Trophoblast cell (in vitro differentiated cells and primary cell): Measurements from ENCODE around the gene UBXN10.

Source experiments
- DNase-seq, 2 donors: peaks; one replicate each; pipeline ENCODE4 v3.0.0-alpha.2; 2016
- H2AFZ ChIP-seq: 2 replicates; pipeline ENCODE4 v1.6.1; 2013; ENCODE audit warnings: low read length, moderate library complexity, mild to moderate bottlenecking; ENCODE audit not compliant: insufficient read depth, poor library complexity
- H2AK5ac ChIP-seq: 2 replicates; pipeline ENCODE4 v1.6.1; 2013; ENCODE audit warnings: mild to moderate bottlenecking, low read length
- H2BK120ac ChIP-seq: 2 replicates; pipeline ENCODE4 v1.6.1; 2013; ENCODE audit warnings: low read length, mild to moderate bottlenecking, moderate library complexity; ENCODE audit not compliant: insufficient read depth, poor library complexity
- H2BK12ac ChIP-seq: 2 replicates; pipeline ENCODE4 v1.6.1; 2013; ENCODE audit warnings: mild to moderate bottlenecking, low read length, moderate library complexity
- H2BK5ac ChIP-seq: 2 replicates; pipeline ENCODE4 v1.6.1; 2013; ENCODE audit warnings: low read length, low read depth, moderate library complexity, mild to moderate bottlenecking; ENCODE audit not compliant: poor library complexity
- H3K14ac ChIP-seq: 2 replicates; pipeline ENCODE4 v1.6.1; 2013; ENCODE audit warnings: mild to moderate bottlenecking, low read length
- H3K18ac ChIP-seq: 2 replicates; pipeline ENCODE4 v1.6.1; 2013; ENCODE audit warnings: mild to moderate bottlenecking, low read length
- H3K23ac ChIP-seq: 2 replicates; pipeline ENCODE4 v1.6.1; 2013; ENCODE audit warnings: low read length
- H3K27ac ChIP-seq: 2 replicates; pipeline ENCODE4 v1.5.1; 2013; ENCODE audit warnings: low read depth, mild to moderate bottlenecking, inconsistent platforms, low read length, moderate library complexity
- H3K27me3 ChIP-seq: 2 replicates; pipeline ENCODE4 v1.6.1; 2013; ENCODE audit warnings: inconsistent platforms, mild to moderate bottlenecking, low read length, moderate library complexity; ENCODE audit not compliant: insufficient read depth
- H3K36me3 ChIP-seq, 2 experiments: 1 replicate in 1 of 2; 2 replicates in 1 of 2; pipeline ENCODE4 v1.6.1; 2013; ENCODE audit warnings: low read length in 2 of 2, mild to moderate bottlenecking in 2 of 2, moderate library complexity in 1 of 2; ENCODE audit not compliant: insufficient read depth in 2 of 2, control insufficient read depth in 1 of 2
- H3K4ac ChIP-seq: 2 replicates; pipeline ENCODE4 v1.6.1; 2013; ENCODE audit warnings: low read depth, mild to moderate bottlenecking, low read length, moderate library complexity
- H3K4me1 ChIP-seq, 2 experiments: 1 replicate in 1 of 2; 2 replicates in 1 of 2; pipeline ENCODE4 v1.6.1; 2013; ENCODE audit warnings: low read length in 2 of 2, mild to moderate bottlenecking in 2 of 2, moderate library complexity in 1 of 2; ENCODE audit not compliant: insufficient read depth in 2 of 2, control insufficient read depth in 1 of 2
- H3K4me2 ChIP-seq: 2 replicates; pipeline ENCODE4 v1.6.1; 2013; ENCODE audit warnings: inconsistent platforms, mild to moderate bottlenecking, low read length, moderate library complexity
- H3K4me3 ChIP-seq: 2 replicates; pipeline ENCODE4 v1.5.1; 2013; ENCODE audit warnings: mild to moderate bottlenecking, low read depth, low read length, inconsistent platforms
- H3K79me1 ChIP-seq: one replicate; pipeline ENCODE4 v1.6.1; 2013; ENCODE audit warnings: low read length
- H3K79me2 ChIP-seq: 2 replicates; pipeline ENCODE4 v1.6.1; 2013; ENCODE audit warnings: low read length, mild to moderate bottlenecking; ENCODE audit not compliant: control insufficient read depth, insufficient read depth, poor library complexity
- H3K9ac ChIP-seq: 2 replicates; pipeline ENCODE4 v1.6.1; 2013; ENCODE audit warnings: mild to moderate bottlenecking, low read length
- H3K9me3 ChIP-seq: 2 replicates; pipeline ENCODE4 v1.6.1; 2013; ENCODE audit warnings: low read depth, mild to moderate bottlenecking, control low read depth, inconsistent platforms, low read length; ENCODE audit not compliant: insufficient read depth
- H4K12ac ChIP-seq: 2 replicates; pipeline ENCODE4 v1.6.1; 2013; ENCODE audit warnings: low read depth, mild to moderate bottlenecking, low read length, moderate library complexity
- H4K8ac ChIP-seq: 2 replicates; pipeline ENCODE4 v1.6.1; 2013; ENCODE audit warnings: low read depth, mild to moderate bottlenecking, low read length, moderate library complexity
- H4K91ac ChIP-seq: one replicate; pipeline ENCODE4 v1.6.1; 2013; ENCODE audit warnings: low read depth, mild to moderate bottlenecking, low read length, moderate library complexity
- whole genome bisulfite sequencing: extraction: QIAGEN DNeasy Blood & Tissue Kit; methylation state at CpG from one replicate; pipeline ENCODE4 v1.1.7; 2013; ENCODE audit warnings: missing lambda C conversion rate; ENCODE audit not compliant: insufficient read length, insufficient coverage; ENCODE audit errors: extremely low coverage; 5-methylcytosine and 5-hydroxymethylcytosine counted together

UBXN10 gene

GRCh38 chr1:20187103-20187812 is 1.4 kb downstream of the UBXN10 start:
- H2BK120ac ChIP-seq = no peak overlapping the region
- H2AFZ ChIP-seq = no peak overlapping the region
- H3K18ac ChIP-seq = no peak overlapping the region
- H3K27ac ChIP-seq = no peak overlapping the region
- no peaks in the 10 kb centered on the region for H3K9me3 ChIP-seq
- H2BK5ac ChIP-seq = no peak overlapping the region
- H3K4me3 ChIP-seq = no peak overlapping the region
- H3K79me2 ChIP-seq = no peaks in the 10 kb centered on the region
- no peak overlapping the region for H2BK12ac ChIP-seq
- no peak for DNase-seq
- no peak overlapping the region for H3K4me2 ChIP-seq
- peaks cover 11% of the 10 kb centered on the region for H3K79me1 ChIP-seq
- H3K14ac ChIP-seq = no peak overlapping the region
- H4K8ac ChIP-seq = no peak overlapping the region
- H3K27me3 ChIP-seq = no peaks in the 10 kb centered on the region
- peaks cover 13 to 25% of the 10 kb centered on the region in 2 experiments for H3K4me1 ChIP-seq
- H3K4ac ChIP-seq = no peak overlapping the region
- no peaks in the 10 kb centered on the region for H3K36me3 ChIP-seq
- H2AK5ac ChIP-seq = no peak overlapping the region
- H4K91ac ChIP-seq = no peak overlapping the region
- WGBS = no CpG with 5 or more reads among the region's 7 CpGs
- H3K23ac ChIP-seq = no peak overlapping the region
- no peak overlapping the region for H3K9ac ChIP-seq
- H4K12ac ChIP-seq = no peak overlapping the region

- Histone ChIP-seq H3K27me3 (no peaks in the 10 kb centered on the region), H4K91ac (no peak overlapping the region), H3K14ac (no peak overlapping the region), H3K36me3 (no peaks in the 10 kb centered on the region), H3K4me1 (peaks cover 13 to 25% of the 10 kb centered on the region in 2 experiments), H3K4me2 (no peak overlapping the region), H2BK5ac (no peak overlapping the region), H2AFZ (no peak overlapping the region), H3K79me2 (no peaks in the 10 kb centered on the region), H3K9ac (no peak overlapping the region), H2BK120ac (no peak overlapping the region), H2BK12ac (no peak overlapping the region), H3K27ac (no peak overlapping the region), H3K9me3 (no peaks in the 10 kb centered on the region), H3K23ac (no peak overlapping the region), H3K79me1 (peaks cover 11% of the 10 kb centered on the region), H4K8ac (no peak overlapping the region), H3K4ac (no peak overlapping the region), H3K18ac (no peak overlapping the region), H2AK5ac (no peak overlapping the region), H3K4me3 (no peak overlapping the region), H4K12ac (no peak overlapping the region)
- WGBS = no CpG with 5 or more reads among the region's 4 CpGs
- no peak for DNase-seq
Measured at GRCh38 chr1:20187813-20188454, 2.0 kb downstream of the UBXN10 start.

GRCh38 chr1:20188455-20188817 is 2.5 kb downstream of the UBXN10 start:
- H2AK5ac ChIP-seq = no peak overlapping the region
- H2BK12ac ChIP-seq = no peak overlapping the region
- no peak for DNase-seq
- H4K91ac ChIP-seq = no peak overlapping the region
- no peak overlapping the region for H4K12ac ChIP-seq
- H3K4me2 ChIP-seq = no peak overlapping the region
- H3K9me3 ChIP-seq = no peaks in the 10 kb centered on the region
- H3K27ac ChIP-seq = no peak overlapping the region
- no peak overlapping the region for H3K23ac ChIP-seq
- no peak overlapping the region for H3K9ac ChIP-seq
- H4K8ac ChIP-seq = no peak overlapping the region
- no peak overlapping the region for H2BK120ac ChIP-seq
- no peaks in the 10 kb centered on the region for H3K27me3 ChIP-seq
- no peak overlapping the region for H2BK5ac ChIP-seq
- H3K18ac ChIP-seq = no peak overlapping the region
- no peak overlapping the region for H3K4me3 ChIP-seq
- H2AFZ ChIP-seq = no peak overlapping the region
- peaks cover 11% of the 10 kb centered on the region for H3K79me1 ChIP-seq
- peaks cover 13 to 24% of the 10 kb centered on the region in 2 experiments for H3K4me1 ChIP-seq
- H3K79me2 ChIP-seq = no peaks in the 10 kb centered on the region
- WGBS = no CpG with 5 or more reads among the region's 4 CpGs
- H3K36me3 ChIP-seq = no peaks in the 10 kb centered on the region
- H3K14ac ChIP-seq = no peak overlapping the region
- no peak overlapping the region for H3K4ac ChIP-seq

GRCh38 chr1:20189664-20190063 is 3.8 kb downstream of the UBXN10 start:
- Histone ChIP-seq H3K79me1 (peaks cover 11% of the 10 kb centered on the region), H2AK5ac (no peak overlapping the region), H4K91ac (no peak overlapping the region), H3K4me1 (peaks cover 10 to 15% of the 10 kb centered on the region in 2 experiments), H2BK5ac (no peak overlapping the region), H3K36me3 (no peaks in the 10 kb centered on the region), H3K9ac (no peak overlapping the region), H3K14ac (no peak overlapping the region), H2BK120ac (no peak overlapping the region), H3K9me3 (no peaks in the 10 kb centered on the region), H2BK12ac (no peak overlapping the region), H3K4me2 (no peak overlapping the region), H3K18ac (no peak overlapping the region), H4K8ac (no peak overlapping the region), H3K79me2 (no peaks in the 10 kb centered on the region), H3K27ac (no peak overlapping the region), H3K4ac (no peak overlapping the region), H2AFZ (no peak overlapping the region), H3K23ac (no peak overlapping the region), H4K12ac (no peak overlapping the region), H3K27me3 (no peaks in the 10 kb centered on the region), H3K4me3 (no peak overlapping the region)
- WGBS = no CpG with 5 or more reads among the region's 4 CpGs
- DNase-seq = no peak
